Endothelial cell of umbilical vein (primary cell): ENCODE data around the gene PDE8B. TPM values are rescaled to one million over a fixed set of nuclear protein-coding genes. Genes with fewer than 3 reads are reported as not detected.

Experiments
- BruUV-seq: library from RNA; stranded (reverse); fragments of 400-500 nt; replicated peaks from 2 replicates; lab custom pipeline; 2021; lab: Mats Ljungman, UMichigan
- CTCF ChIA-PET: fragments of 300-600, 350-600 bp; sonication (Branson Sonifier 250); formaldehyde crosslinking; loops from one replicate; lab custom pipeline; 2021; ENCODE audit warnings: antibody characterized with exemption, inconsistent platforms; lab: Charles Lee
- POLR2A ChIA-PET: fragments of 300-600, 350-600 bp; sonication (Branson Sonifier 250); formaldehyde crosslinking; loops from one replicate; lab custom pipeline; 2021; ENCODE audit warnings: antibody characterized with exemption, inconsistent platforms; lab: Charles Lee
- DNase-seq: peaks from one replicate; pipeline ENCODE4 v3.0.0-alpha.2; 2011; ENCODE audit warnings: low read depth, low spot score
- FAIRE-seq: peaks from 2 replicates; lab custom pipeline; 2011; peaks lifted over from hg19 to GRCh38; lab: Jason Lieb, UNC
- H2AFZ ChIP-seq: 2 replicates; pipeline ENCODE4 v1.6.0; 2012; ENCODE audit warnings: low read depth, low read length, control low read depth, inconsistent platforms
- H3K27ac ChIP-seq: 2 replicates; pipeline ENCODE4 v1.5.1; 2011; ENCODE audit warnings: low read depth, mild to moderate bottlenecking, control low read depth, low read length, moderate library complexity; ENCODE audit not compliant: insufficient read depth
- H3K27me3 ChIP-seq, 2 experiments: 2 replicates each; pipeline versions ENCODE4 v1.6.0 to v1.6.1; 2011; ENCODE audit warnings: low read length in 2 of 2, mixed read lengths in 1 of 2; ENCODE audit not compliant: control insufficient read depth in 2 of 2, insufficient read depth in 2 of 2
- H3K36me3 ChIP-seq, 2 experiments: 2 replicates in 1 of 2; 3 replicates in 1 of 2; pipeline ENCODE4 v1.5.1; 2011; ENCODE audit warnings: low read length in 2 of 2, mild to moderate bottlenecking in 1 of 2, moderate library complexity in 1 of 2; ENCODE audit not compliant: control insufficient read depth in 2 of 2, insufficient read depth in 2 of 2; ENCODE audit errors: extremely low read depth in 1 of 2
- H3K4me1 ChIP-seq: 3 replicates; pipeline ENCODE4 v1.5.1; 2011; ENCODE audit warnings: mild to moderate bottlenecking, low read length; ENCODE audit not compliant: control insufficient read depth, insufficient read depth; ENCODE audit errors: extremely low read depth
- H3K4me2 ChIP-seq: 2 replicates; pipeline ENCODE4 v1.6.1; 2011; ENCODE audit warnings: low read length, control low read depth, mixed read lengths; ENCODE audit not compliant: insufficient read depth
- H3K4me3 ChIP-seq, 3 experiments: fragments of 200-600 bp in 1 of 3; sonication (generic), shearing (Covaris generic) in 1 of 3; replicated peaks in 1 of 3; 2 replicates each; pipeline ENCODE4 v1.5.1; 2011 to 2016; ENCODE audit warnings: control low read depth in 3 of 3, low read length in 3 of 3, mild to moderate bottlenecking in 2 of 3, inconsistent platforms in 1 of 3, low read depth in 1 of 3, moderate library complexity in 1 of 3; ENCODE audit not compliant: insufficient read depth in 1 of 3
- H3K79me2 ChIP-seq: 2 replicates; pipeline ENCODE4 v1.6.0; 2012; ENCODE audit warnings: low read length, inconsistent platforms; ENCODE audit not compliant: control insufficient read depth, insufficient read depth
- H3K9ac ChIP-seq: replicated peaks from 2 replicates; pipeline ENCODE3; 2011; ENCODE audit warnings: low read length, control low read depth; ENCODE audit not compliant: insufficient read depth; ENCODE audit errors: extremely low read depth
- H3K9me1 ChIP-seq: replicated peaks from 3 replicates; pipeline ENCODE4 v1.6.0; 2011; ENCODE audit warnings: mild to moderate bottlenecking, low read length; ENCODE audit not compliant: control insufficient read depth, insufficient read depth; ENCODE audit errors: extremely low read depth
- H3K9me3 ChIP-seq: replicated peaks from 2 replicates; pipeline ENCODE4 v1.5.1; 2012; ENCODE audit warnings: low read length, inconsistent platforms; ENCODE audit not compliant: control insufficient read depth, insufficient read depth
- H4K20me1 ChIP-seq: replicated peaks from 2 replicates; pipeline ENCODE3; 2011; ENCODE audit warnings: mild to moderate bottlenecking, low read length; ENCODE audit not compliant: control insufficient read depth, insufficient read depth; ENCODE audit errors: extremely low read depth
- EZH2 ChIP-seq: IDR thresholded peaks from 2 replicates; pipeline ENCODE4 v1.6.1; 2012; ENCODE audit warnings: borderline replicate concordance, low read depth, mild to moderate bottlenecking, moderate library complexity, low read length, inconsistent platforms; ENCODE audit not compliant: severe bottlenecking
- FOS ChIP-seq: IDR thresholded peaks from 2 replicates; pipeline ENCODE4 v1.6.1; 2011; ENCODE audit warnings: mild to moderate bottlenecking, low read length, moderate library complexity, borderline replicate concordance; ENCODE audit not compliant: insufficient read depth
- GATA2 ChIP-seq: IDR thresholded peaks from 2 replicates; pipeline ENCODE4 v1.7.0; 2011; ENCODE audit warnings: low read depth, mild to moderate bottlenecking, moderate library complexity, mixed read lengths, low read length; ENCODE audit not compliant: insufficient read length, insufficient read depth
- JUN ChIP-seq: IDR thresholded peaks from 2 replicates; pipeline ENCODE4 v1.6.1; 2011; ENCODE audit warnings: borderline replicate concordance, low read depth; ENCODE audit not compliant: insufficient read length, insufficient read depth
- MYC ChIP-seq: IDR thresholded peaks from one replicate; pipeline ENCODE4 v1.6.1; 2011; ENCODE audit warnings: mild to moderate bottlenecking, low read depth, low read length
- POLR2A ChIP-seq: IDR thresholded peaks from 2 replicates; pipeline ENCODE4 v1.6.1; 2012; ENCODE audit warnings: low read depth, mild to moderate bottlenecking, control low read depth, low read length
- dilution Hi-C: fragments of 300-500 bp; cut with MboI; formaldehyde crosslinking; loops from one replicate; pipeline ENCODE4 v1.15.0; 2019; ENCODE audit warnings: low sequenced_read_pairs; ENCODE audit not compliant: extremely low pct_ligation_motif_present
- intact Hi-C: fragments of 100-400 bp; cut with micrococcal nuclease; formaldehyde crosslinking; loops from one replicate; pipeline ENCODE4 v1.10.0; 2022
- polyA plus RNA-seq, 4 experiments: library from polyadenylated mRNA; depleted of rRNA in 3 of 4; stranded (reverse) in 3 of 4; unstranded in 1 of 4; fragments of >200 nt; gene quantifications; 2 replicates each; pipeline versions ENCODE4 v1.2.1 to v1.2.3, GENCODE V29; 2011 to 2012; ENCODE audit warnings: missing spikeins in 1 of 4
- total RNA-seq: library from RNA; stranded (reverse); gene quantifications from 2 replicates; pipeline ENCODE4 v1.2.3, GENCODE V29; 2021
- TF ChIP-seq, protein P1 (sequence below): IDR thresholded peaks from 2 replicates; pipeline ENCODE4 v1.6.1; 2011; ENCODE audit not compliant: insufficient read depth, insufficient read length
- TF ChIP-seq, protein P2 (sequence below), 2 donors: IDR thresholded peaks; 1 replicate in 1 of 2; 2 replicates in 1 of 2; pipeline ENCODE4 v1.5.1; 2011; ENCODE audit warnings: low read length in 2 of 2, mild to moderate bottlenecking in 2 of 2, moderate library complexity in 2 of 2, control low read depth in 1 of 2, inconsistent platforms in 1 of 2, low read depth in 1 of 2; ENCODE audit not compliant: insufficient read depth in 1 of 2; ENCODE audit errors: extremely low read depth in 1 of 2

Gene PDE8B
- total and polyA plus RNA-seq, 2 donors (not counting 3 experiments of a cell fraction or from before 2014, with no cell fraction given), result not detected

DNA sequence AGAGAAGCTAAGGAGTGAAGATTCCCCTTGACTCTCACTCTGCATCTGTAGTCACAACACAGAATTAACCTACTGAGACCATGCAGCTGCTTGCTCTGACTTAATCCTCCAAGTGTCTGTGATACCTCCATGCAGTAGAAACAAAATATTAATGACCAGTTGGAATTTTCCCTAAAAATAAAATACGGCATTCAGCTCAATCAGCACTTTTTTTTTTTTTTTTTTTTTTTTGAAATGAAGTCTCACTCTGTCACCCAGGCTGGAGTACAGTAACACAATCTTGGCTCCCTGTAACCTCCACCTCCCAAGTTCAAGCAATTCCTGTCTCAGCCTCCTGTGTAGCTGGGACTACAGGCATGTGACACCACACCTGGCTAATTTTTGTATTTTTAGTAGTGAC lies 233.2 kb downstream of the PDE8B start:
- intact Hi-C loops, result no loop called here
- no peaks in the 10 kb centered on the region for H3K4me1 ChIP-seq
- H3K27ac ChIP-seq, result no peak overlapping the region
- H3K4me2 ChIP-seq, result no peak overlapping the region
- no peak overlapping the region for H2AFZ ChIP-seq
- BruUV-seq, result no TSS peak
- H3K9me3 ChIP-seq, result no peaks in the 10 kb centered on the region
- H3K79me2 ChIP-seq, result no peaks in the 10 kb centered on the region
- no peaks in the 10 kb centered on the region for H4K20me1 ChIP-seq
- no peak overlapping the region for H3K9ac ChIP-seq
- FAIRE-seq (no peak), DNase-seq (no peak)
- H3K4me3 ChIP-seq, result no peak overlapping the region
- no peaks in the 10 kb centered on the region for H3K36me3 ChIP-seq
- H3K9me1 ChIP-seq, result no peaks in the 10 kb centered on the region
- dilution Hi-C loops, result no loop called here
- TF ChIP-seq, protein P1, sequence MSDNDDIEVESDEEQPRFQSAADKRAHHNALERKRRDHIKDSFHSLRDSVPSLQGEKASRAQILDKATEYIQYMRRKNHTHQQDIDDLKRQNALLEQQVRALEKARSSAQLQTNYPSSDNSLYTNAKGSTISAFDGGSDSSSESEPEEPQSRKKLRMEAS, result no peak
- no peak for TF ChIP-seq FOS
- TF ChIP-seq POLR2A, result no peak
- no peak for TF ChIP-seq MYC
- no peak for TF ChIP-seq JUN
- TF ChIP-seq, protein P2, sequence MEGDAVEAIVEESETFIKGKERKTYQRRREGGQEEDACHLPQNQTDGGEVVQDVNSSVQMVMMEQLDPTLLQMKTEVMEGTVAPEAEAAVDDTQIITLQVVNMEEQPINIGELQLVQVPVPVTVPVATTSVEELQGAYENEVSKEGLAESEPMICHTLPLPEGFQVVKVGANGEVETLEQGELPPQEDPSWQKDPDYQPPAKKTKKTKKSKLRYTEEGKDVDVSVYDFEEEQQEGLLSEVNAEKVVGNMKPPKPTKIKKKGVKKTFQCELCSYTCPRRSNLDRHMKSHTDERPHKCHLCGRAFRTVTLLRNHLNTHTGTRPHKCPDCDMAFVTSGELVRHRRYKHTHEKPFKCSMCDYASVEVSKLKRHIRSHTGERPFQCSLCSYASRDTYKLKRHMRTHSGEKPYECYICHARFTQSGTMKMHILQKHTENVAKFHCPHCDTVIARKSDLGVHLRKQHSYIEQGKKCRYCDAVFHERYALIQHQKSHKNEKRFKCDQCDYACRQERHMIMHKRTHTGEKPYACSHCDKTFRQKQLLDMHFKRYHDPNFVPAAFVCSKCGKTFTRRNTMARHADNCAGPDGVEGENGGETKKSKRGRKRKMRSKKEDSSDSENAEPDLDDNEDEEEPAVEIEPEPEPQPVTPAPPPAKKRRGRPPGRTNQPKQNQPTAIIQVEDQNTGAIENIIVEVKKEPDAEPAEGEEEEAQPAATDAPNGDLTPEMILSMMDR (IDR thresholded peaks at IDR 0.05; ENCODE audit: extremely low read depth in 1 of 2, insufficient read depth in 1 of 2, low read depth in 1 of 2, low read length in 2 of 2), result no peak
- TF ChIP-seq EZH2, result no peak
- no peak for TF ChIP-seq GATA2
- CTCF ChIA-PET, result interaction anchor here (1.0 kb wide), 1 partner anchor 17 kb away, joined by 4 read pairs; no protein-coding TSS in a partner anchor
- POLR2A ChIA-PET, result no interaction called here
- no peaks in the 10 kb centered on the region for H3K27me3 ChIP-seq
